Activated T-helper 1 cell treated with Interleukin-2 at 50 U/mL for 16 hours (primary cell): ENCODE results near the gene RGS14.
"Not testable (repeated sequence)": the region's sequence is repeated elsewhere in the genome, so short reads cannot be mapped to it uniquely, and the experiment has no call there.

ENCODE experiments used
- DNase-seq: peaks from one replicate; pipeline ENCODE4 v3.0.0-alpha.2; 2020; ENCODE audit warnings: low read depth

RGS14 gene

GRCh38 chr5:177403792-177404640, 46.3 kb downstream of the RGS14 start:
- DNase-seq: peak; percentile 77

- no peak for DNase-seq
Observed at GRCh38 chr5:177404641-177405179, 47.0 kb downstream of the RGS14 start.

GRCh38 chr5:177405312-177405711, 47.6 kb downstream of the RGS14 start:
- no peak for DNase-seq

GRCh38 chr5:177405805-177406204, 48.1 kb downstream of the RGS14 start:
- DNase-seq: no peak

GRCh38 chr5:177409043-177409801, 51.5 kb downstream of the RGS14 start, which contains the start of gene F12:
TSS of gene F12 (minus strand) at chr5:177409564. CDS start at chr5:177409527, 37 bp downstream.
- DNase-seq: no peak

- DNase-seq: no peak
Observed at GRCh38 chr5:177410575-177410974, 52.9 kb downstream of the RGS14 start.

GRCh38 chr5:177412603-177413233, 55.0 kb downstream of the RGS14 start:
- no peak for DNase-seq

- DNase-seq: no peak
Observed at GRCh38 chr5:177414481-177414880, 56.8 kb downstream of the RGS14 start.

GRCh38 chr5:177417081-177417480, 59.4 kb downstream of the RGS14 start:
- not testable (repeated sequence) for DNase-seq

GRCh38 chr5:177419046-177419445, 61.3 kb downstream of the RGS14 start:
- no peak for DNase-seq

- not testable (repeated sequence) for DNase-seq
Observed at GRCh38 chr5:177420472-177420871, 62.7 kb downstream of the RGS14 start.

GRCh38 chr5:177421062-177421798, 63.5 kb downstream of the RGS14 start:
- no peak for DNase-seq
